Endothelial cell of umbilical vein (primary cell): ENCODE results near the gene KCNH8. TPM values are rescaled to one million over a fixed set of nuclear protein-coding genes. Genes with fewer than 3 reads are reported as not detected.

Experiments used
- BruUV-seq: library from RNA; stranded (reverse); fragments of 400-500 nt; replicated peaks from 2 replicates; lab custom pipeline; 2021; lab: Mats Ljungman, UMichigan
- CTCF ChIA-PET: fragments of 300-600, 350-600 bp; sonication (Branson Sonifier 250); formaldehyde crosslinking; loops from one replicate; lab custom pipeline; 2021; ENCODE audit warnings: antibody characterized with exemption, inconsistent platforms; lab: Charles Lee
- POLR2A ChIA-PET: fragments of 300-600, 350-600 bp; sonication (Branson Sonifier 250); formaldehyde crosslinking; loops from one replicate; lab custom pipeline; 2021; ENCODE audit warnings: antibody characterized with exemption, inconsistent platforms; lab: Charles Lee
- DNase-seq: peaks from one replicate; pipeline ENCODE4 v3.0.0-alpha.2; 2011; ENCODE audit warnings: low read depth, low spot score
- FAIRE-seq: peaks from 2 replicates; lab custom pipeline; 2011; peaks lifted over from hg19 to GRCh38; lab: Jason Lieb, UNC
- H2AFZ ChIP-seq: 2 replicates; pipeline ENCODE4 v1.6.0; 2012; ENCODE audit warnings: low read depth, low read length, control low read depth, inconsistent platforms
- H3K27ac ChIP-seq: 2 replicates; pipeline ENCODE4 v1.5.1; 2011; ENCODE audit warnings: low read depth, mild to moderate bottlenecking, control low read depth, low read length, moderate library complexity; ENCODE audit not compliant: insufficient read depth
- H3K27me3 ChIP-seq, 2 experiments: 2 replicates each; pipeline versions ENCODE4 v1.6.0 to v1.6.1; 2011; ENCODE audit warnings: low read length in 2 of 2, mixed read lengths in 1 of 2; ENCODE audit not compliant: control insufficient read depth in 2 of 2, insufficient read depth in 2 of 2
- H3K36me3 ChIP-seq, 2 experiments: 2 replicates in 1 of 2; 3 replicates in 1 of 2; pipeline ENCODE4 v1.5.1; 2011; ENCODE audit warnings: low read length in 2 of 2, mild to moderate bottlenecking in 1 of 2, moderate library complexity in 1 of 2; ENCODE audit not compliant: control insufficient read depth in 2 of 2, insufficient read depth in 2 of 2; ENCODE audit errors: extremely low read depth in 1 of 2
- H3K4me1 ChIP-seq: 3 replicates; pipeline ENCODE4 v1.5.1; 2011; ENCODE audit warnings: mild to moderate bottlenecking, low read length; ENCODE audit not compliant: control insufficient read depth, insufficient read depth; ENCODE audit errors: extremely low read depth
- H3K4me2 ChIP-seq: 2 replicates; pipeline ENCODE4 v1.6.1; 2011; ENCODE audit warnings: low read length, control low read depth, mixed read lengths; ENCODE audit not compliant: insufficient read depth
- H3K4me3 ChIP-seq, 3 experiments: fragments of 200-600 bp in 1 of 3; sonication (generic), shearing (Covaris generic) in 1 of 3; replicated peaks in 1 of 3; 2 replicates each; pipeline ENCODE4 v1.5.1; 2011 to 2016; ENCODE audit warnings: control low read depth in 3 of 3, low read length in 3 of 3, mild to moderate bottlenecking in 2 of 3, inconsistent platforms in 1 of 3, low read depth in 1 of 3, moderate library complexity in 1 of 3; ENCODE audit not compliant: insufficient read depth in 1 of 3
- H3K79me2 ChIP-seq: 2 replicates; pipeline ENCODE4 v1.6.0; 2012; ENCODE audit warnings: low read length, inconsistent platforms; ENCODE audit not compliant: control insufficient read depth, insufficient read depth
- H3K9ac ChIP-seq: replicated peaks from 2 replicates; pipeline ENCODE3; 2011; ENCODE audit warnings: low read length, control low read depth; ENCODE audit not compliant: insufficient read depth; ENCODE audit errors: extremely low read depth
- H3K9me1 ChIP-seq: replicated peaks from 3 replicates; pipeline ENCODE4 v1.6.0; 2011; ENCODE audit warnings: mild to moderate bottlenecking, low read length; ENCODE audit not compliant: control insufficient read depth, insufficient read depth; ENCODE audit errors: extremely low read depth
- H3K9me3 ChIP-seq: replicated peaks from 2 replicates; pipeline ENCODE4 v1.5.1; 2012; ENCODE audit warnings: low read length, inconsistent platforms; ENCODE audit not compliant: control insufficient read depth, insufficient read depth
- H4K20me1 ChIP-seq: replicated peaks from 2 replicates; pipeline ENCODE3; 2011; ENCODE audit warnings: mild to moderate bottlenecking, low read length; ENCODE audit not compliant: control insufficient read depth, insufficient read depth; ENCODE audit errors: extremely low read depth
- CTCF ChIP-seq, 2 donors: IDR thresholded peaks; 1 replicate in 1 of 2; 2 replicates in 1 of 2; pipeline ENCODE4 v1.5.1; 2011; ENCODE audit warnings: low read length in 2 of 2, mild to moderate bottlenecking in 2 of 2, moderate library complexity in 2 of 2, control low read depth in 1 of 2, inconsistent platforms in 1 of 2, low read depth in 1 of 2; ENCODE audit not compliant: insufficient read depth in 1 of 2; ENCODE audit errors: extremely low read depth in 1 of 2
- EZH2 ChIP-seq: IDR thresholded peaks from 2 replicates; pipeline ENCODE4 v1.6.1; 2012; ENCODE audit warnings: borderline replicate concordance, low read depth, mild to moderate bottlenecking, moderate library complexity, low read length, inconsistent platforms; ENCODE audit not compliant: severe bottlenecking
- FOS ChIP-seq: IDR thresholded peaks from 2 replicates; pipeline ENCODE4 v1.6.1; 2011; ENCODE audit warnings: mild to moderate bottlenecking, low read length, moderate library complexity, borderline replicate concordance; ENCODE audit not compliant: insufficient read depth
- GATA2 ChIP-seq: IDR thresholded peaks from 2 replicates; pipeline ENCODE4 v1.7.0; 2011; ENCODE audit warnings: low read depth, mild to moderate bottlenecking, moderate library complexity, mixed read lengths, low read length; ENCODE audit not compliant: insufficient read length, insufficient read depth
- JUN ChIP-seq: IDR thresholded peaks from 2 replicates; pipeline ENCODE4 v1.6.1; 2011; ENCODE audit warnings: borderline replicate concordance, low read depth; ENCODE audit not compliant: insufficient read length, insufficient read depth
- MAX ChIP-seq: IDR thresholded peaks from 2 replicates; pipeline ENCODE4 v1.6.1; 2011; ENCODE audit not compliant: insufficient read depth, insufficient read length
- MYC ChIP-seq: IDR thresholded peaks from one replicate; pipeline ENCODE4 v1.6.1; 2011; ENCODE audit warnings: mild to moderate bottlenecking, low read depth, low read length
- POLR2A ChIP-seq: IDR thresholded peaks from 2 replicates; pipeline ENCODE4 v1.6.1; 2012; ENCODE audit warnings: low read depth, mild to moderate bottlenecking, control low read depth, low read length
- POLR2AphosphoS5 ChIP-seq: IDR thresholded peaks from 2 replicates; pipeline ENCODE4 v1.6.1; 2012; ENCODE audit warnings: low read depth, mild to moderate bottlenecking, control low read depth, low read length, moderate library complexity; ENCODE audit not compliant: insufficient read depth
- dilution Hi-C: fragments of 300-500 bp; cut with MboI; formaldehyde crosslinking; loops from one replicate; pipeline ENCODE4 v1.15.0; 2019; ENCODE audit warnings: low sequenced_read_pairs; ENCODE audit not compliant: extremely low pct_ligation_motif_present
- intact Hi-C: fragments of 100-400 bp; cut with micrococcal nuclease; formaldehyde crosslinking; loops from one replicate; pipeline ENCODE4 v1.10.0; 2022
- polyA plus RNA-seq, 4 experiments: library from polyadenylated mRNA; depleted of rRNA in 3 of 4; stranded (reverse) in 3 of 4; unstranded in 1 of 4; fragments of >200 nt; gene quantifications; 2 replicates each; pipeline versions ENCODE4 v1.2.1 to v1.2.3, GENCODE V29; 2011 to 2012; ENCODE audit warnings: missing spikeins in 1 of 4
- total RNA-seq: library from RNA; stranded (reverse); gene quantifications from 2 replicates; pipeline ENCODE4 v1.2.3, GENCODE V29; 2021

The KCNH8 gene
- total and polyA plus RNA-seq, 2 donors (not counting 3 experiments of a cell fraction or from before 2014, with no cell fraction given), result not detected

- no peaks in the 10 kb centered on the region for H3K9me1 ChIP-seq
- CTCF ChIA-PET, result interaction anchor here (1.4 kb wide), 1 partner anchor 18 kb away, joined by 3 read pairs; no protein-coding TSS in a partner anchor
- H3K79me2 ChIP-seq, result no peaks in the 10 kb centered on the region
- dilution Hi-C loops (no loop called here), intact Hi-C loops (no loop called here)
- no peak overlapping the region for H3K27ac ChIP-seq
- no peak overlapping the region for H3K9ac ChIP-seq
- no peak overlapping the region for H3K4me3 ChIP-seq
- POLR2A ChIA-PET, result no interaction called here
- TF ChIP-seq JUN (no peak), CTCF (IDR thresholded peaks at IDR 0.05; ENCODE audit: extremely low read depth in 1 of 2, insufficient read depth in 1 of 2, low read depth in 1 of 2, low read length in 2 of 2) (no peak), EZH2 (no peak), FOS (no peak), MAX (no peak), POLR2A (no peak), POLR2AphosphoS5 (no peak), GATA2 (no peak), MYC (no peak)
- DNase-seq (no peak), FAIRE-seq (no peak)
- no peak overlapping the region for H2AFZ ChIP-seq
- no TSS peak for BruUV-seq
- H4K20me1 ChIP-seq, result no peaks in the 10 kb centered on the region
- no peaks in the 10 kb centered on the region for H3K36me3 ChIP-seq
- H3K9me3 ChIP-seq, result no peaks in the 10 kb centered on the region
- H3K4me1 ChIP-seq, result no peaks in the 10 kb centered on the region
- H3K27me3 ChIP-seq, result no peaks in the 10 kb centered on the region
- H3K4me2 ChIP-seq, result no peak overlapping the region
These were observed 54.0 kb downstream of the KCNH8 start for GRCh38 chr3:19202303-19202702.
